IMR-90 (cell line): ENCODE measurements around the gene SNRPD3. TPM values are rescaled to one million over a fixed set of nuclear protein-coding genes. Genes with fewer than 3 reads are reported as not detected.

ENCODE experiments used
- ATAC-seq: fragments of 200-7000 bp; cut with Tn5 transposase; 2 replicates; pipeline ENCODE4 v1.9.1; 2020; ENCODE audit warnings: low read depth, mild to moderate bottlenecking, moderate library complexity
- BruUV-seq: library from RNA; stranded (reverse); fragments of 400-500 nt; replicated peaks from 2 replicates; lab custom pipeline; 2021; lab: Mats Ljungman, UMichigan
- CTCF ChIA-PET: fragments of 300-600 bp; formaldehyde crosslinking; extraction: SDS; loops from one replicate; lab custom pipeline; 2021; ENCODE audit warnings: antibody characterized with exemption; lab: Yijun Ruan, JAX
- POLR2A ChIA-PET: fragments of 300-600 bp; sonication (Branson Sonifier 250); formaldehyde crosslinking; loops from one replicate; lab custom pipeline; 2022; ENCODE audit warnings: antibody characterized with exemption; ENCODE audit not compliant: unreplicated experiment; lab: Charles Lee
- DNase-seq: peaks from one replicate; pipeline ENCODE4 v3.0.0; 2013
- H2AFZ ChIP-seq: replicated peaks from 2 replicates; pipeline ENCODE3; 2013; ENCODE audit warnings: low read length, mild to moderate bottlenecking; ENCODE audit not compliant: poor library complexity
- H2AK5ac ChIP-seq: 2 replicates; pipeline ENCODE4 v1.6.1; 2013; ENCODE audit warnings: low read depth, low read length, inconsistent platforms
- H2AK9ac ChIP-seq: replicated peaks from 2 replicates; pipeline ENCODE3; 2013; ENCODE audit warnings: mild to moderate bottlenecking, low read depth, low read length, moderate library complexity; ENCODE audit not compliant: poor library complexity
- H2BK120ac ChIP-seq: 2 replicates; pipeline ENCODE4 v1.6.1; 2013; ENCODE audit warnings: low read depth, low read length, inconsistent platforms
- H2BK15ac ChIP-seq: 3 replicates; pipeline ENCODE4 v1.6.1; 2013; ENCODE audit warnings: low read depth, low read length, inconsistent platforms
- H2BK20ac ChIP-seq: 2 replicates; pipeline ENCODE4 v1.6.1; 2013; ENCODE audit warnings: low read depth, mild to moderate bottlenecking, inconsistent platforms, low read length, moderate library complexity
- H2BK5ac ChIP-seq: 2 replicates; pipeline ENCODE4 v1.6.1; 2013; ENCODE audit warnings: mild to moderate bottlenecking, low read depth, low read length, inconsistent platforms; ENCODE audit not compliant: poor library complexity, severe bottlenecking
- H3K14ac ChIP-seq: replicated peaks from 2 replicates; pipeline ENCODE4 v1.6.1; 2013; ENCODE audit warnings: low read depth, low read length, inconsistent platforms
- H3K18ac ChIP-seq: 2 replicates; pipeline ENCODE4 v1.6.1; 2013; ENCODE audit warnings: low read depth, low read length, control low read depth
- H3K23ac ChIP-seq: 2 replicates; pipeline ENCODE4 v1.6.1; 2013; ENCODE audit warnings: low read depth, low read length, inconsistent platforms
- H3K27ac ChIP-seq: 2 replicates; pipeline ENCODE4 v1.5.1; 2013; ENCODE audit warnings: mild to moderate bottlenecking, control low read depth, low read length; ENCODE audit not compliant: insufficient read depth
- H3K27me3 ChIP-seq: 2 replicates; pipeline ENCODE4 v1.6.1; 2013; ENCODE audit warnings: low read length; ENCODE audit not compliant: control insufficient read depth, insufficient read depth
- H3K36me3 ChIP-seq: 2 replicates; pipeline ENCODE4 v1.6.1; 2013; ENCODE audit warnings: low read length, mixed read lengths; ENCODE audit not compliant: control insufficient read depth, insufficient read depth
- H3K4ac ChIP-seq: 2 replicates; pipeline ENCODE4 v1.6.1; 2013; ENCODE audit warnings: low read depth, low read length, inconsistent platforms
- H3K4me1 ChIP-seq: 2 replicates; pipeline ENCODE4 v1.6.1; 2013; ENCODE audit warnings: low read length, mixed read lengths; ENCODE audit not compliant: control insufficient read depth, insufficient read depth
- H3K4me2 ChIP-seq: 2 replicates; pipeline ENCODE4 v1.6.1; 2013; ENCODE audit warnings: low read depth, mild to moderate bottlenecking, control low read depth, low read length, moderate library complexity
- H3K4me3 ChIP-seq: 2 replicates; pipeline ENCODE4 v1.5.1; 2013; ENCODE audit warnings: low read depth, mild to moderate bottlenecking, control low read depth, low read length, moderate library complexity; ENCODE audit not compliant: insufficient read depth
- H3K56ac ChIP-seq: 2 replicates; pipeline ENCODE4 v1.6.1; 2013; ENCODE audit warnings: low read length, inconsistent platforms; ENCODE audit not compliant: insufficient read depth; ENCODE audit errors: extremely low read depth
- H3K79me1 ChIP-seq, 2 experiments: 2 replicates each; pipeline ENCODE4 v1.6.1; 2013; ENCODE audit warnings: low read length in 2 of 2, inconsistent platforms in 1 of 2, low read depth in 1 of 2
- H3K9ac ChIP-seq: 2 replicates; pipeline ENCODE4 v1.6.1; 2013; ENCODE audit warnings: low read depth, low read length, control low read depth
- H3K9me1 ChIP-seq: 2 replicates; pipeline ENCODE4 v1.6.1; 2013; ENCODE audit warnings: low read length, inconsistent platforms; ENCODE audit not compliant: insufficient read depth
- H3K9me3 ChIP-seq: 2 replicates; pipeline ENCODE4 v1.6.1; 2013; ENCODE audit warnings: low read length; ENCODE audit not compliant: control insufficient read depth, insufficient read depth
- H4K20me1 ChIP-seq: 2 replicates; pipeline ENCODE4 v1.6.1; 2013; ENCODE audit warnings: low read length, inconsistent platforms; ENCODE audit not compliant: insufficient read depth
- H4K5ac ChIP-seq: 2 replicates; pipeline ENCODE4 v1.6.1; 2013; ENCODE audit warnings: mild to moderate bottlenecking, low read depth, low read length, control low read depth
- H4K8ac ChIP-seq, 2 experiments: 2 replicates each; pipeline ENCODE4 v1.6.1; 2013; ENCODE audit warnings: low read depth in 2 of 2, low read length in 2 of 2, control low read depth in 1 of 2, inconsistent platforms in 1 of 2
- H4K91ac ChIP-seq: 2 replicates; pipeline ENCODE4 v1.6.1; 2013; ENCODE audit warnings: low read depth, low read length, inconsistent platforms; ENCODE audit not compliant: insufficient read depth
- BHLHE40 ChIP-seq: fragments of 150-350 bp; IDR thresholded peaks from 2 replicates; pipeline ENCODE4 v1.6.1; 2016; ENCODE audit warnings: mild to moderate bottlenecking, low read depth, low read length
- CEBPB ChIP-seq: IDR thresholded peaks from 2 replicates; pipeline ENCODE4 v1.6.1; 2012; ENCODE audit warnings: low read depth, low read length, improper control_type of control experiment
- CHD1 ChIP-seq: IDR thresholded peaks from 2 replicates; pipeline ENCODE4 v1.6.1; 2012; ENCODE audit warnings: low read depth, low read length, improper control_type of control experiment
- ELK1 ChIP-seq: fragments of 150-350 bp; IDR thresholded peaks from 2 replicates; pipeline ENCODE4 v1.6.1; 2016; ENCODE audit warnings: low read depth, mild to moderate bottlenecking, low read length, moderate library complexity, borderline replicate concordance
- FOS ChIP-seq: fragments of 150-350 bp; IDR thresholded peaks from 2 replicates; pipeline ENCODE4 v1.6.1; 2016; ENCODE audit warnings: low read depth, low read length
- MAFK ChIP-seq: IDR thresholded peaks from 2 replicates; pipeline ENCODE4 v1.6.1; 2012; ENCODE audit warnings: low read depth, low read length, improper control_type of control experiment
- MXI1 ChIP-seq: IDR thresholded peaks from 2 replicates; pipeline ENCODE4 v1.6.1; 2012; ENCODE audit warnings: low read depth, mild to moderate bottlenecking, low read length, moderate library complexity, borderline replicate concordance
- NFE2L2 ChIP-seq: fragments of 150-350 bp; IDR thresholded peaks from 2 replicates; pipeline ENCODE4 v1.6.1; 2016; ENCODE audit warnings: low read depth, mild to moderate bottlenecking, low read length
- POLR2A ChIP-seq: IDR thresholded peaks from 2 replicates; pipeline ENCODE4 v1.6.1; 2012; ENCODE audit warnings: mild to moderate bottlenecking, low read depth, low read length
- RAD21 ChIP-seq: IDR thresholded peaks from 2 replicates; pipeline ENCODE4 v1.6.1; 2012; ENCODE audit warnings: low read length, improper control_type of control experiment
- RCOR1 ChIP-seq: IDR thresholded peaks from 2 replicates; pipeline ENCODE4 v1.6.1; 2012; ENCODE audit warnings: mild to moderate bottlenecking, low read length, improper control_type of control experiment; ENCODE audit not compliant: insufficient replicate concordance
- RFX5 ChIP-seq: IDR thresholded peaks from 2 replicates; pipeline ENCODE4 v1.8.0; 2012; ENCODE audit warnings: low read depth, mild to moderate bottlenecking, low read length, moderate library complexity
- SMC3 ChIP-seq: fragments of 150-350 bp; IDR thresholded peaks from 2 replicates; pipeline ENCODE4 v1.6.1; 2016; ENCODE audit warnings: low read depth, mild to moderate bottlenecking, antibody characterized with exemption, low read length, moderate library complexity
- USF2 ChIP-seq: fragments of 150-350 bp; IDR thresholded peaks from 2 replicates; pipeline ENCODE4 v1.6.1; 2017; ENCODE audit warnings: mild to moderate bottlenecking, antibody characterized with exemption, low read length, low read depth
- WGBS, 2 experiments: methylation state at CpG; one replicate each; pipeline versions ENCODE4 v1.1.5 to v1.1.7; 2013; ENCODE audit warnings: missing lambda C conversion rate in 2 of 2; ENCODE audit not compliant: insufficient read length in 1 of 2; ENCODE audit errors: extremely low coverage in 2 of 2; 5-methylcytosine and 5-hydroxymethylcytosine counted together
- dilution Hi-C: fragments of 300-500 bp; cut with HindIII; formaldehyde crosslinking; loops from one replicate; pipeline ENCODE4 v1.14.3; 2018; ENCODE audit warnings: low sequenced_read_pairs; ENCODE audit not compliant: unreplicated experiment
- in situ Hi-C: fragments of 300-500 bp; cut with MboI; formaldehyde crosslinking; loops from 3 replicates; pipeline ENCODE4 v1.14.3; 2019; ENCODE audit warnings: low sequenced_read_pairs, inconsistent platforms, mixed read lengths
- intact Hi-C: fragments of 100-400 bp; cut with micrococcal nuclease; formaldehyde crosslinking; loops from 2 replicates; pipeline ENCODE4 v1.10.0; 2022
- polyA plus RNA-seq, 3 experiments: library from polyadenylated mRNA; depleted of rRNA; stranded (reverse); fragments of >200 nt; gene quantifications; 2 replicates each; pipeline ENCODE4 v1.2.3, GENCODE V29; 2012; ENCODE audit warnings: low replicate concordance in 1 of 3
- total RNA-seq: library from RNA; depleted of rRNA; stranded (reverse); fragments of >200 nt; gene quantifications from 2 replicates; pipeline ENCODE4 v1.2.3, GENCODE V29; 2012
- TF ChIP-seq, protein P1 (sequence below): conservative IDR thresholded peaks from 2 replicates; pipeline ENCODE4 v1.5.1; 2012; ENCODE audit warnings: mild to moderate bottlenecking, low read depth, low read length, improper control_type of control experiment

Gene SNRPD3
- total and polyA plus RNA-seq, 2 of the 4 experiments (the other 2 are of a cell fraction): 158 to 283 TPM

DNA sequence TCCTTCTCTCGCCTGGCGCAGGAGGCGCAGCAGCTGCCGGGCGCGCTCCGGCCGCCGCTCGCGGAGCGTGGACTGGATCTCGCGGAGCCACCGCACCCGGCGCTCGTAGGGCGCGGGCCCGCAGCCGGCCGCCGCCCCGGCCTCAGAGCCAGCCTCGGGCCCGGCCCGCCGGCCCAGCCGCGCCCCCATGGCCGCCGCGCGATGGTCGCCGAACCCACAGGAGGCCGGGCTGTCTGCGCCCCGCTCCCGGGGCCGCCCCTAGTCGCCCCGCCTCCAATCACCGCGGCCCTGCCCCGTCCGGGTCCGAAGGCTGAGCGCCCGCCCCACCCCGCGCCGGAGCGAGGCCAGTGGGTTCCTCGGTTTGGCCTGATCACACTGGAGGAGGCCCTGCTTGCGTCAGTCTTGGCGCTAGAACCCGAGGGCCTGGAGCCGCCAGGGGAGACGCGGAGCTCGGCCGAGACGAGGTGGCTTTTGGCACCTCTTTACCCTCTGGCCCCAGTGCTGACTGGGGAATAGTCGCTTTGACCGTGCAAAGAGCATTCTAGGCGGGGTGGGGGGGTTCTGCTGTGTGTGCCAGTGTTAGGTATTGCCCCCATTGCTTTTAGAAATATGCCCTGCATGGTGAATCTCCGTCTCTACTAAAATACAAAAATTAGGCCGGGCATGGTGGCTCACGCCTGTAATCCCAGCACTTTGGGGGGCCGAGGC lies 37.2 kb downstream of the SNRPD3 start, which contains the start of gene LRRC75B:
Gene LRRC75B, minus strand, starts transcription at position 223 of the 708 bp plus-strand sequence. Its CDS starts 34 bp downstream, at position 189.
- peak within 1 kb of the TSS; percentile 66 for H3K4me2 ChIP-seq
- H3K79me1 ChIP-seq: peaks cover 0 to 8% of the 10 kb centered on the region in 2 experiments; a peak in 2 of 4 replicates
- BruUV-seq: no TSS peak
- peak within 1 kb of the TSS; percentile 17; the same call in 1 of the 2 replicates for H2BK120ac ChIP-seq
- H4K20me1 ChIP-seq: no peaks in the 10 kb centered on the region
- H4K5ac ChIP-seq: peak within 1 kb of the TSS; percentile 40
- ATAC-seq (peak; percentile 99), DNase-seq (peak; percentile 85)
- WGBS, 2 experiments: 0% methylated on average over 24 of the region's 72 CpGs; no CpG with 5 or more reads in 1 of the 2 experiments
- H3K9me1 ChIP-seq: peaks cover 11% of the 10 kb centered on the region
- no peak within 1 kb of the TSS; the same call in 2 of the 3 replicates for H2BK15ac ChIP-seq
- H2AK5ac ChIP-seq: peak within 1 kb of the TSS; percentile 13; the same call in 1 of the 2 replicates
- H3K56ac ChIP-seq: peak within 1 kb of the TSS; percentile 73
- peak within 1 kb of the TSS; percentile 64 for H3K27ac ChIP-seq
- peak within 1 kb of the TSS; percentile 43 for H3K23ac ChIP-seq
- peak within 1 kb of the TSS; percentile 66 for H3K14ac ChIP-seq
- CTCF ChIA-PET: no interaction called here
- dilution Hi-C loops (no loop called here), in situ Hi-C loops (no loop called here), intact Hi-C loops (no loop called here)
- H3K27me3 ChIP-seq: no peaks in the 10 kb centered on the region
- H3K4me1 ChIP-seq: no peaks in the 10 kb centered on the region
- peak within 1 kb of the TSS; percentile 47 for H3K4me3 ChIP-seq
- POLR2A ChIA-PET: interaction anchor here (0.7 kb wide), 1 partner anchor 826 kb away, joined by 3 read pairs; no protein-coding TSS in a partner anchor
- peak within 1 kb of the TSS; percentile 81 for H3K4ac ChIP-seq
- H4K91ac ChIP-seq: peak within 1 kb of the TSS; percentile 74
- peak within 1 kb of the TSS; percentile 72 for H3K9ac ChIP-seq
- peak within 1 kb of the TSS; percentile 16 for H2BK5ac ChIP-seq
- H2AFZ ChIP-seq: peak within 1 kb of the TSS; percentile 92
- H2BK20ac ChIP-seq: no peak within 1 kb of the TSS
- H2AK9ac ChIP-seq: peak within 1 kb of the TSS; percentile 35
- peak within 1 kb of the TSS; percentile 25 for H3K18ac ChIP-seq
- H3K9me3 ChIP-seq: no peaks in the 10 kb centered on the region
- peaks cover 8% of the 10 kb centered on the region; the same call in 1 of the 2 replicates for H3K36me3 ChIP-seq
- H4K8ac ChIP-seq: peak within 1 kb of the TSS; percentile 88 to 93
- TF ChIP-seq CHD1: no peak
- no peak for TF ChIP-seq BHLHE40
- TF ChIP-seq RAD21: no peak
- no peak for TF ChIP-seq FOS
- TF ChIP-seq POLR2A: peak; percentile 39; the same call in 1 of the 2 replicates
- no peak for TF ChIP-seq MAFK
- no peak for TF ChIP-seq RFX5
- TF ChIP-seq CEBPB: peak; percentile 72
- TF ChIP-seq MXI1: no peak
- TF ChIP-seq NFE2L2: no peak
- TF ChIP-seq RCOR1: no peak
- TF ChIP-seq ELK1: no peak
- no peak for TF ChIP-seq USF2
- no peak for TF ChIP-seq SMC3
- TF ChIP-seq, protein P1, sequence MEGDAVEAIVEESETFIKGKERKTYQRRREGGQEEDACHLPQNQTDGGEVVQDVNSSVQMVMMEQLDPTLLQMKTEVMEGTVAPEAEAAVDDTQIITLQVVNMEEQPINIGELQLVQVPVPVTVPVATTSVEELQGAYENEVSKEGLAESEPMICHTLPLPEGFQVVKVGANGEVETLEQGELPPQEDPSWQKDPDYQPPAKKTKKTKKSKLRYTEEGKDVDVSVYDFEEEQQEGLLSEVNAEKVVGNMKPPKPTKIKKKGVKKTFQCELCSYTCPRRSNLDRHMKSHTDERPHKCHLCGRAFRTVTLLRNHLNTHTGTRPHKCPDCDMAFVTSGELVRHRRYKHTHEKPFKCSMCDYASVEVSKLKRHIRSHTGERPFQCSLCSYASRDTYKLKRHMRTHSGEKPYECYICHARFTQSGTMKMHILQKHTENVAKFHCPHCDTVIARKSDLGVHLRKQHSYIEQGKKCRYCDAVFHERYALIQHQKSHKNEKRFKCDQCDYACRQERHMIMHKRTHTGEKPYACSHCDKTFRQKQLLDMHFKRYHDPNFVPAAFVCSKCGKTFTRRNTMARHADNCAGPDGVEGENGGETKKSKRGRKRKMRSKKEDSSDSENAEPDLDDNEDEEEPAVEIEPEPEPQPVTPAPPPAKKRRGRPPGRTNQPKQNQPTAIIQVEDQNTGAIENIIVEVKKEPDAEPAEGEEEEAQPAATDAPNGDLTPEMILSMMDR: no peak
